Mammary epithelial cell (primary cell): ENCODE measurements around the gene APOC3.

Experiments used
- CTCF ChIP-seq, 2 donors: IDR thresholded peaks in 1 of 2; conservative IDR thresholded peaks in 1 of 2; 2 replicates each; pipeline ENCODE4 v1.5.1; 2011 to 2012; ENCODE audit warnings: inconsistent platforms in 2 of 2, low read length in 2 of 2, mild to moderate bottlenecking in 2 of 2, control low read depth in 1 of 2, low read depth in 1 of 2; ENCODE audit not compliant: insufficient read depth in 1 of 2; ENCODE audit errors: extremely low read depth in 1 of 2
- EZH2 ChIP-seq: IDR thresholded peaks from 2 replicates; pipeline ENCODE4 v1.6.1; 2012; ENCODE audit warnings: low read length, inconsistent platforms, borderline replicate concordance

DNA sequence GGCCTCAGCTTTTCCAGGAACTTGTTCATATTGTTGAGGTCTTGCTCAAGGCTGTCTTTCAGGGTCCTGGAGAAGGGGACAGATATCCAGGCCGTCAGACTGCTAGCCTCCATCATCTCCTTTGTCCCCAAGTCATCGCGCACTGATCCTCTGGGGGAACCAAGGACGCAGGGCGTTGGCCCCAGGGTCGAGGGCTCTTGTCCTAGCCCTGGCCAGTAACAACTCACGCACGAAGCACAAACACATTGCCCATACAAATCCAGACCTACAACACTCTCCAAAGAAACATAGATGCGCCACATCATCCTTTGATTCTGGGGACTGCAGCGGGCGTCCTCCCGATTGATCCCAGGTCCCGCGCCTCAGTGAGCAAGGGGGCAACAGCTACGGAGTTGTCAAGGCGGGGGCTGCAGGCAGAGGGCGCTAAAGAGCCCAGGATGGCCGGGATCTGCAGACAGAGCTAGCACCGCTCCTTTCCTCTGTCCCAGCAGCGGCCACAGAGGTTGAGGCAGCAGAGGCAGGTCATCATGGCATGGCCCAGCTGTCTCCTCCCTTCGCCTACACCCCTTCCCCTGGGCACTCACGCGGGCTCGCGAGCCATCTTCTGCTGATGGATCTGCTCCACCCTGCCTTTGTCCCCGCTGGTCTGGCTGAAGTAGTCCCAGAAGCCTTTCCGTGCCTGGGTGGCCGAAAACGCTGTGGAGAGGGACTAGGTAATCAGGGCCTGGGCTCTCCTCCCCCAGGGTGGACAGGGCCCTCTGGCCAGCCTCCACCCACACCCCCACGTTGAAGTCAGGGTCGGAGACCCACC lies 38.5 kb upstream of the APOC3 start:
- TF ChIP-seq CTCF (conservative IDR thresholded peaks at IDR 0.05 in 1 of 2, IDR thresholded peaks at IDR 0.05 in 1 of 2; ENCODE audit: extremely low read depth in 1 of 2, insufficient read depth in 1 of 2, low read depth in 1 of 2, low read length in 2 of 2) (peak; percentile 85 to 92), EZH2 (no peak)
